GM19397 (cell line): Measurements from ENCODE around the gene NCKAP1.
"Not testable (repeated sequence)": the region's sequence is repeated elsewhere in the genome, so short reads cannot be mapped to it uniquely, and the experiment has no call there.

Source experiments
- ATAC-seq: cut with Tn5 transposase; IDR thresholded peaks from one replicate; pipeline ENCODE4 v1.9.1; 2021; ENCODE audit warnings: mild to moderate bottlenecking, moderate library complexity; ENCODE audit not compliant: unreplicated experiment

NCKAP1 gene

GRCh38 chr2:183037074-183037552, 1.1 kb downstream of the NCKAP1 start:
- no peak for ATAC-seq

- peak; percentile 27 for ATAC-seq
Measured at GRCh38 chr2:183035954-183036669, 2.1 kb downstream of the NCKAP1 start.

GRCh38 chr2:183035298-183035953, 2.8 kb downstream of the NCKAP1 start:
- no peak for ATAC-seq

- no peak for ATAC-seq
Measured at GRCh38 chr2:183034806-183035205, 3.5 kb downstream of the NCKAP1 start.

GRCh38 chr2:183033951-183034350, 4.3 kb downstream of the NCKAP1 start:
- ATAC-seq: no peak

GRCh38 chr2:183031911-183032794, 6.1 kb downstream of the NCKAP1 start:
- ATAC-seq: no peak

GRCh38 chr2:183029219-183029618, 9.0 kb downstream of the NCKAP1 start:
- no peak for ATAC-seq

- ATAC-seq: no peak
Measured at GRCh38 chr2:183028108-183028507, 10.1 kb downstream of the NCKAP1 start.

GRCh38 chr2:183027443-183027842, 10.8 kb downstream of the NCKAP1 start:
- ATAC-seq: no peak

GRCh38 chr2:183026424-183026823, 11.8 kb downstream of the NCKAP1 start:
- ATAC-seq: no peak

- ATAC-seq: no peak
Measured at GRCh38 chr2:183025993-183026392, 12.3 kb downstream of the NCKAP1 start.

- no peak for ATAC-seq
Measured at GRCh38 chr2:183024339-183025095, 13.7 kb downstream of the NCKAP1 start.

- no peak for ATAC-seq
Measured at GRCh38 chr2:183022711-183023110, 15.5 kb downstream of the NCKAP1 start.

- no peak for ATAC-seq
Measured at GRCh38 chr2:183021613-183022012, 16.6 kb downstream of the NCKAP1 start.

- no peak for ATAC-seq
Measured at GRCh38 chr2:183019718-183020442, 18.4 kb downstream of the NCKAP1 start.

- ATAC-seq: not testable (repeated sequence)
Measured at GRCh38 chr2:183017845-183018244, 20.4 kb downstream of the NCKAP1 start.

- ATAC-seq: no peak
Measured at GRCh38 chr2:183014005-183014404, 24.3 kb downstream of the NCKAP1 start.

- ATAC-seq: no peak
Measured at GRCh38 chr2:183011743-183012142, 26.5 kb downstream of the NCKAP1 start.

- ATAC-seq: no peak
Measured at GRCh38 chr2:183010112-183010511, 28.1 kb downstream of the NCKAP1 start.
